OCI-LY3 (cell line): ENCODE results near the gene ACO1.

Experiments
- CTCF ChIP-seq: fragments of 200-600, 300-600 bp; sonication (generic); IDR thresholded peaks from 2 replicates; pipeline ENCODE4 v1.5.1; 2014; ENCODE audit warnings: antibody characterized with exemption, low read length, low read depth
- EZH2phosphoT487 ChIP-seq: fragments of 200-600 bp; shearing (Covaris generic); IDR thresholded peaks from 2 replicates; pipeline ENCODE4 v1.6.1; 2018; ENCODE audit warnings: antibody characterized with exemption, mixed run types, low read depth

GRCh38 chr9:32399110-32399815 is 14.8 kb downstream of the ACO1 start:
- TF ChIP-seq CTCF (no peak), EZH2phosphoT487 (no peak)
